HG03521 (cell line): ENCODE measurements around the gene RPL3.
A peak's percentile ranks its signal among the peaks of the same experiment; 100 is the strongest.
"Not testable (repeated sequence)": the region's sequence is repeated elsewhere in the genome, so short reads cannot be mapped to it uniquely, and the experiment has no call there.

ENCODE experiments used
- ATAC-seq: cut with Tn5 transposase; IDR thresholded peaks from one replicate; pipeline ENCODE4 v1.9.1; 2021; ENCODE audit warnings: mild to moderate bottlenecking, moderate library complexity; ENCODE audit not compliant: unreplicated experiment

Gene RPL3

GRCh38 chr22:39319284-39320022 is at the start of gene RPL3:
RPL3 (minus strand) TSS chr22:39319623; CDS start chr22:39319597, 26 bp downstream.
- peak; percentile 81 for ATAC-seq

GRCh38 chr22:39369186-39369585 is 49.8 kb upstream of the RPL3 start:
- ATAC-seq = no peak

GRCh38 chr22:39368461-39368911 is 49.1 kb upstream of the RPL3 start:
- no peak for ATAC-seq

GRCh38 chr22:39367035-39367434 is 47.6 kb upstream of the RPL3 start:
- ATAC-seq = no peak

- no peak for ATAC-seq
Measured at GRCh38 chr22:39365492-39365780, 46.0 kb upstream of the RPL3 start.

- no peak for ATAC-seq
Measured at GRCh38 chr22:39364714-39365491, 45.5 kb upstream of the RPL3 start.

GRCh38 chr22:39363751-39364515 is 44.5 kb upstream of the RPL3 start:
- no peak for ATAC-seq

GRCh38 chr22:39362932-39363331 is 43.5 kb upstream of the RPL3 start:
- no peak for ATAC-seq

- no peak for ATAC-seq
Measured at GRCh38 chr22:39362271-39362670, 42.8 kb upstream of the RPL3 start.

GRCh38 chr22:39361496-39361895 is 42.1 kb upstream of the RPL3 start:
- no peak for ATAC-seq

GRCh38 chr22:39360674-39361413 is 41.4 kb upstream of the RPL3 start:
- no peak for ATAC-seq

GRCh38 chr22:39360242-39360641 is 40.8 kb upstream of the RPL3 start:
- no peak for ATAC-seq

- no peak for ATAC-seq
Measured at GRCh38 chr22:39359659-39360195, 40.3 kb upstream of the RPL3 start.

- ATAC-seq = not testable (repeated sequence)
Measured at GRCh38 chr22:39358197-39358596, 38.8 kb upstream of the RPL3 start.

GRCh38 chr22:39357110-39358108 is 38.0 kb upstream of the RPL3 start:
- ATAC-seq = not testable (repeated sequence)

GRCh38 chr22:39356464-39356863 is 37.0 kb upstream of the RPL3 start:
- no peak for ATAC-seq

- ATAC-seq = not testable (repeated sequence)
Measured at GRCh38 chr22:39355805-39356204, 36.4 kb upstream of the RPL3 start.

- ATAC-seq = no peak
Measured at GRCh38 chr22:39355080-39355479, 35.7 kb upstream of the RPL3 start.

- ATAC-seq = no peak
Measured at GRCh38 chr22:39353346-39353745, 33.9 kb upstream of the RPL3 start.
